Smooth muscle cell of the coronary artery (primary cell): ENCODE data around the gene ZNF195. TPM values are rescaled to one million over a fixed set of nuclear protein-coding genes. Genes with fewer than 3 reads are reported as not detected.

Source experiments
- total RNA-seq: library from RNA; depleted of rRNA; stranded (reverse); fragments of >200 nt; gene quantifications from 2 replicates; pipeline ENCODE4 v1.2.3, GENCODE V29; 2014; ENCODE audit warnings: low replicate concordance

ZNF195 gene
- 10.3 and 15.9 TPM in 2 replicates for total RNA-seq

GRCh38 chr11:3378426-3379423, at the start of gene ZNF195:
ZNF195 (minus strand) TSS chr11:3379146; CDS start chr11:3379040, 106 bp downstream.

Other genes starting within 250 kb of the ZNF195 start
- 24.8 and 39.8 TPM in 2 replicates for gene OSBPL5, start 213.8 kb downstream of the ZNF195 start, total RNA-seq
- not detected in 2 replicates for gene MRGPRG, start 160.3 kb downstream of the ZNF195 start, total RNA-seq
- not detected in 2 replicates for gene MRGPRE, start 146.7 kb downstream of the ZNF195 start, total RNA-seq